Skeletal muscle tissue (tissue), 4 donors: ENCODE data around the gene TRPM3. TPM values are rescaled to one million over a fixed set of nuclear protein-coding genes. Genes with fewer than 3 reads are reported as not detected.

Experiments used
- H3K27ac ChIP-seq: one replicate; pipeline ENCODE4 v1.7.0; 2013; ENCODE audit warnings: mild to moderate bottlenecking, low read depth, low read length, inconsistent platforms
- H3K27me3 ChIP-seq, 3 donors: one replicate each; pipeline ENCODE4 v1.7.0; 2013; ENCODE audit warnings: low read length in 3 of 3; ENCODE audit not compliant: control insufficient read depth in 3 of 3, insufficient read depth in 3 of 3
- H3K36me3 ChIP-seq, 3 donors: one replicate each; pipeline ENCODE4 v1.7.0; 2013; ENCODE audit warnings: low read length in 3 of 3; ENCODE audit not compliant: control insufficient read depth in 3 of 3, insufficient read depth in 3 of 3
- H3K4me1 ChIP-seq, 3 donors: one replicate each; pipeline ENCODE4 v1.7.0; 2013; ENCODE audit warnings: low read length in 3 of 3, mild to moderate bottlenecking in 3 of 3; ENCODE audit not compliant: control insufficient read depth in 3 of 3, insufficient read depth in 3 of 3
- H3K4me3 ChIP-seq, 3 donors: one replicate each; pipeline ENCODE4 v1.7.0; 2013; ENCODE audit warnings: low read length in 3 of 3
- H3K9ac ChIP-seq, 3 donors: one replicate each; pipeline ENCODE4 v1.7.0; 2013; ENCODE audit warnings: low read length in 3 of 3, mild to moderate bottlenecking in 3 of 3, moderate library complexity in 2 of 3, low read depth in 1 of 3
- H3K9me3 ChIP-seq, 3 donors: one replicate each; pipeline ENCODE4 v1.7.0; 2013; ENCODE audit warnings: low read length in 3 of 3; ENCODE audit not compliant: control insufficient read depth in 3 of 3
- total RNA-seq: library from RNA; depleted of rRNA; stranded (reverse); fragments of >200 nt; gene quantifications from one replicate; pipeline ENCODE4 v1.2.3, GENCODE V29; 2014
- donor health status: Osteomylitis.

The TRPM3 gene
- total RNA-seq, 1 donor from 2014 or later: 1.6 TPM

DNA sequence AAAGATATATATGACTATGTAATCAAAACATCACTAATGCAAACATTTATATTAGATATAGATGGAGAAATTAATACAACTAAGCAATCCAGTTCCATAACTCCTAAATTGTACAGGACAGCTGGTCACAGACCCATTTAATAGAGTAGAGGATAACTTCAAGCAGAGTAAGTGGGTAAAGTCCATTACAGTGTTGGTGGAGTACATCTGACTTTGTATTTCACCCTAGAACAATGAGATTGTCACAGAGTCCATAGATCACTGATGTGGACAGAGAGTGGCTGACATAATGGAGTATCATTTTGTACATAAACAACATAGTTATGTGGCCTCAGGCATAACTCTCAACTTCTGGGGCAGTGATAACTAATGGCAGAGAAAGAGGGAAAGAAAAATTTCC is 439.1 kb downstream of the TRPM3 start:
- no peak overlapping the region for H3K9ac ChIP-seq
- no peaks in the 10 kb centered on the region for H3K36me3 ChIP-seq
- H3K4me1 ChIP-seq: no peaks in the 10 kb centered on the region
- no peaks in the 10 kb centered on the region for H3K27me3 ChIP-seq
- no peaks in the 10 kb centered on the region for H3K9me3 ChIP-seq
- H3K4me3 ChIP-seq: no peak overlapping the region
- H3K27ac ChIP-seq: no peak overlapping the region

DNA sequence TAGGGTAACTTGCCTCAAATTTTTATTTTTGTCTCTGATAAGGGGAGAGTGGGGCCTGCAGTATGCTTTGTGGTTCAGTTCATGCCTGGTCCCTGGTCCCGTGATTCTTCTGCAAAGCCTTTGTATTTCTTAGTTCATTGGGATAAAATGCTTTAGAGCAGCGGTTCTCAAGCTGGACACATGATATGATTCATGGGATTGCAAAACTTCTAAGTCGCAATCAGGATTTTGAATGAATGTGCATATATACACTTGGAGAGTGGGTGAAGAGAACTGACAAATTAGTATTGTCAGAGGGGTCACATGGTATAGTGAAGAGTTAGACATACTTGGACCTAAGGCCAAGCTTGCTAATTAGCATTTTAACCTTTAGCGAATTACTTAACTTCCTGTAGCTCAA is 441.6 kb downstream of the TRPM3 start:
- no peaks in the 10 kb centered on the region for H3K9me3 ChIP-seq
- no peak overlapping the region for H3K4me3 ChIP-seq
- no peaks in the 10 kb centered on the region for H3K4me1 ChIP-seq
- H3K36me3 ChIP-seq: no peaks in the 10 kb centered on the region
- H3K9ac ChIP-seq: no peak overlapping the region
- H3K27me3 ChIP-seq: no peaks in the 10 kb centered on the region
- no peak overlapping the region for H3K27ac ChIP-seq

DNA sequence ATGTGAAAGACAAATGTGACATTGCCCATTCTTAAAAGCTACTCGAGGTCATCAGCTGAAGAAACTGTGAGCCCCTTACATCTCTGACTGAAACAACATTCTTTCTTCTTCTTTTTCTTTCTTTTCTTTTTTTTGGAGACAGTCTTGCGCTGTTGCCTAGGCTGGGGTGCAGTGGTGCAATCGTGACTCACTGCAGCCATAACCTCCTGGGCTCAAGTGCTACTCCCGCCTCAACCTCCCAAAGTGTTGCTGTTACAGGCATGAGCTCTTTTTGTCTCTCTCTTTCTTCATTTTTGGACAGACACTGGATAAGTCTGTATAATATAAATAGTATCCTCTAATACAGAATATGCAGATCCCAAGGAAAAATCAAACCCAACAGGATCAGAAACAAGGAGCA is 443.3 kb downstream of the TRPM3 start:
- Histone ChIP-seq H3K36me3 (no peaks in the 10 kb centered on the region), H3K4me3 (no peak overlapping the region), H3K27me3 (no peaks in the 10 kb centered on the region), H3K9ac (no peak overlapping the region), H3K9me3 (no peaks in the 10 kb centered on the region), H3K4me1 (no peaks in the 10 kb centered on the region), H3K27ac (no peak overlapping the region)

DNA sequence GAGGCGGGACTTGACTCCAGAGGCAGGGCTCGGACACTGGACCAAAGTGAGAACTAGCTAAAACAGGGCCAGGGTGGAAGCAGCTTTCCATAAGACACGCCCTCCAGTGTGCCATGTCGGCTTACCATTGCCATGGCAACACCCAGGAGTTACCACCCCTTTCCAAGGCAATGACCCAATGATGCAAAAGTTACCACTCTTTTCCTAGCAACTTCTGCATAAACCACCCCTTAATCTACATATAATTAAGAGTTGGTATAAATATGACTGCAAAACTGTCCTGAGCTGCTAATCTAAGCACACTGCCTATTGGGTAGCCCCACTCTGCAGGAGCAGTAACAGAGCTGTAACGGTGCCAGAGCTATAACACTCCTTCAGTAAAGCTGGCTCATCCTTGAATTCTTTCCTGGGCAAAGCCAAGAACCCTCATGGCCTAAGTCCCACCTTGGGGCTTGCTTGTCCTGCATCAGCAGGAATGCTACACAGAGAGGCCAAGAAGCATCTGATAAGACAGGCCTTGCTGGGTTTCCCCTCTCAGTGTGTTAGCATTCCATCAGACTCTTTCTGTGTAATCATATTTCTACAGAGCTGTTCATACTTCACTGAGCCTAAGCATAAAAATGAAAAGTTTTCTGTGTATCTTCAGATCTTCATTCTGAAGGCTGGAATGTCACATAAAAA is 444.2 kb downstream of the TRPM3 start:
- H3K9ac ChIP-seq: no peak overlapping the region
- no peaks in the 10 kb centered on the region for H3K36me3 ChIP-seq
- H3K9me3 ChIP-seq: no peaks in the 10 kb centered on the region
- H3K27ac ChIP-seq: no peak overlapping the region
- H3K27me3 ChIP-seq: no peaks in the 10 kb centered on the region
- no peak overlapping the region for H3K4me3 ChIP-seq
- no peaks in the 10 kb centered on the region for H3K4me1 ChIP-seq

DNA sequence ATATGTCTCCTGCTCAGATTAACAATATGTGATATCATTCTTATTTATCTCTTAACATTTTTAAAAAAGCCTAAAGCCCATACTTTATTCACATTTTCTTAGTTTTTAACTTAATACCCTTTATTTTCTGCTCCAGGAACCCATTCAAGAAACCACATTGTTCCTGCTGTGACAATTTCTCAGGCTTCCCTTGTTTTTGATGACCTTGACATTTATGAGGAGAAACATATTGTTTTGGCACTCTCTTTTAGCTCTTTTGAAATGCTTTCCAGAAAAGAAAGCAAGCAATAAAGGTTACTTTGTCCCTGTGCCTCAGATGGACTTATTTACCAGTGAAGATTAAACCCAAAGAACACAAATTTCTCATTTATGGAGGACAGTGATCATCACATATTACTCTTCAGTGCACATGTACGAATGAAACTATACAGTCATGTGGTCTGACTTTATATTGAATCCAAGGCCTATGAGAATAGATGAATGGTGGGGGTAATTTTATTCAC is 445.5 kb downstream of the TRPM3 start:
- Histone ChIP-seq H3K27ac (no peak overlapping the region), H3K4me1 (no peaks in the 10 kb centered on the region), H3K9ac (no peak overlapping the region), H3K4me3 (no peak overlapping the region), H3K27me3 (no peaks in the 10 kb centered on the region), H3K9me3 (no peaks in the 10 kb centered on the region), H3K36me3 (no peaks in the 10 kb centered on the region)

DNA sequence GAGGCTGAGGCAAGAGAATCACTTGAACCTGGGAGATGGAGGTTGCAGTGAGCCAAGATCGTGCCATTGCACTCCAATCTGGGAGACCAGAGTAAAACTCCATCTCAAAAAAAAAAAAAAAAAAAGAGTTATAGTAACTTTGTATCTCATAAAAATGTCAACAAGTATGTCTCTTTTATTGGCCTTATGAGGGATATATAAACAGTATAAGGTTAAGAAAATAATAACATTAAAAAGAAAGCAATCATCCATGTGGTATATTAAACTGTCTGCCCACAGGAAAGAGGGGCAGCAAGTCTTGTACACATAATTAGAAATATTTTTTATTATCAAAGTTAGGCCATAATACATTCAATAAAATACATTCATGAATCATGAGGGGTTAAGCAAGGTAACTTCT is 447.6 kb downstream of the TRPM3 start:
- H3K27me3 ChIP-seq: no peaks in the 10 kb centered on the region
- no peak overlapping the region for H3K27ac ChIP-seq
- H3K4me3 ChIP-seq: no peak overlapping the region
- no peak overlapping the region for H3K9ac ChIP-seq
- no peaks in the 10 kb centered on the region for H3K4me1 ChIP-seq
- no peaks in the 10 kb centered on the region for H3K36me3 ChIP-seq
- H3K9me3 ChIP-seq: no peaks in the 10 kb centered on the region

DNA sequence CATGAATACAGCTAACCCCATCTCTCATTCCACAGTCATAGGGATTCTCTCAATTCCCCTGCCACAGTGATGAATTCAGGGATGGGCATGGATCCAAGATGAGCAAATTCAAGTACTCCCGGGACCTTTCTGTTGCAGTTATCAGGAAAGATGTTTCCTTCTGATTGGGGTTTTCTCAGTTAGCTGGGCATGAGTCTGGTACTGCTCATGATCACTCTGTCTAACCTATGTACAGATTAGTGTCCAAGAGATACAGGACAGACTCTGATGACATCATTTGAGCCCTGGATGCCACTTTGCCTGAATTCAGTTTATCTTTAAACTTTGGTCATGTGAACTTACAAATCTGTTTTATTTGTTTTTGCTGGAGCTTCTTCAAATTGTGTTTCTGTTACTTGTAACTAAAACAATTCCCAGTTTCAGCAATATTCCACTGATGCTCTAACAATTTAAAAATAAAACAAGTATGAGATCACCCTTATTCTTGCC is 449.2 kb downstream of the TRPM3 start:
- Histone ChIP-seq H3K27ac (no peak overlapping the region), H3K4me1 (no peaks in the 10 kb centered on the region), H3K36me3 (no peaks in the 10 kb centered on the region), H3K9ac (no peak overlapping the region), H3K27me3 (no peaks in the 10 kb centered on the region), H3K9me3 (no peaks in the 10 kb centered on the region), H3K4me3 (no peak overlapping the region)

DNA sequence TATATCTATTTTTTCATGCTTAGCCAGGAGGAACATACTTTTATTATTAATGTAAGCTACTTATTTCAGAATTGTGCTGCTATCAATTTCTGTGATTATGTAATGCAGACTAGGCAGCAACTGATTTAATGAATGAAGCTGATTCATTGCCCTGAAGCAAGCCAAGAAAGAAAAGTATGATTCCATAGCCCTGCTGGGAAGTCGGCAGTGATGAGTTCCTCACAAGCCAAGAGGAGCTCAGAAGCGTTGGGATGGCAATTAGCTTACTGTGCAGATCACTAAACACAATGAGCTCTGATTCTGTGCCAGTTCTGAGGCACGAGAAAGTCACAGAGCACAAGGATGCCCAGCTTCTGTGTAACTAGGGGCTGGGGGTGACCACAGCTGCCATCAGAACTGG is 452.7 kb downstream of the TRPM3 start:
- Histone ChIP-seq H3K4me3 (no peak overlapping the region), H3K27ac (no peak overlapping the region), H3K27me3 (no peaks in the 10 kb centered on the region), H3K9me3 (no peaks in the 10 kb centered on the region), H3K36me3 (no peaks in the 10 kb centered on the region), H3K9ac (no peak overlapping the region), H3K4me1 (no peaks in the 10 kb centered on the region)

DNA sequence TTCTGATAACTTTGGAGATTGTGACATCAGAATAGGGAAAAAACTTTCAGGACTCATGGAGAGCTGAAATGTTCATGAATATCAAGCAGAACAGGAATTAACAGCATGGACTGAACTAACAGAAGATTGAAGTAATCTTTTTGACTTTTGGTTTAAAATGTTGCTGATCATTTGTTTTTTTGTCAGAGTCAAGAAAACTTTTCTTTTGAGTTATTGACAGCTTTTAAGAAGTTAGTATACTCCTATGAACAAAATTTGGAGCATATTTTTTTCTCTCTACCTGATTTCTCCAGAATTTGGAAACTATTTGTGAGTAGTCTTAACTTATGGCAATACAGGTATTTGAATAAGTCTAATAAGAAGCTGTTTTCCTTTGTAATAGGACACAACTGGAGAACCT is 462.7 kb downstream of the TRPM3 start:
- Histone ChIP-seq H3K27ac (no peak overlapping the region), H3K4me1 (no peaks in the 10 kb centered on the region), H3K27me3 (no peaks in the 10 kb centered on the region), H3K9ac (no peak overlapping the region), H3K9me3 (no peaks in the 10 kb centered on the region), H3K4me3 (no peak overlapping the region), H3K36me3 (no peaks in the 10 kb centered on the region)

DNA sequence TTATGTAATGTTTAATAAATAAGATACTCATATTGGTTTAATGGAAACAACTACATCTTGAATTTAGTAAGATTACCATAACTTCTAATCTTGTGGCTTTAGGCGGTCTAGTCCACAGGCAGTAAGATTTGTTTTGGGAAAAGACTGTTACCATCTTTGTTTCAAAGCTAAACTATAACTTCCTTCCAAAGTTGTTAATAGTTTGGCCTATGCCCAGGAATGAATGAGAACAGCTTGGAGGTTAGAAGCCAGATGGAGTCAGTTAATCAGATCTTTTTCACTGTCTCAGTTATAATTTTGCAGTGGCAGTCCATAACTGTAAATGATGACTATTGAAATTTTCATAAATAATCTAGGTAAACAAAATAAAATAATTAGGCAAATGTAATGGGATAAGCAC is 465.1 kb downstream of the TRPM3 start:
- H3K27me3 ChIP-seq: no peaks in the 10 kb centered on the region
- H3K9ac ChIP-seq: no peak overlapping the region
- H3K27ac ChIP-seq: no peak overlapping the region
- H3K4me3 ChIP-seq: no peak overlapping the region
- no peaks in the 10 kb centered on the region for H3K9me3 ChIP-seq
- no peaks in the 10 kb centered on the region for H3K36me3 ChIP-seq
- H3K4me1 ChIP-seq: no peaks in the 10 kb centered on the region
